NCI-H2107 (cell line): ENCODE data around the gene MVB12B.

Experiments used
- DNase-seq: peaks from one replicate; lab custom pipeline; 2025; lab: John Stamatoyannopoulos, UW

The MVB12B gene

DNA sequence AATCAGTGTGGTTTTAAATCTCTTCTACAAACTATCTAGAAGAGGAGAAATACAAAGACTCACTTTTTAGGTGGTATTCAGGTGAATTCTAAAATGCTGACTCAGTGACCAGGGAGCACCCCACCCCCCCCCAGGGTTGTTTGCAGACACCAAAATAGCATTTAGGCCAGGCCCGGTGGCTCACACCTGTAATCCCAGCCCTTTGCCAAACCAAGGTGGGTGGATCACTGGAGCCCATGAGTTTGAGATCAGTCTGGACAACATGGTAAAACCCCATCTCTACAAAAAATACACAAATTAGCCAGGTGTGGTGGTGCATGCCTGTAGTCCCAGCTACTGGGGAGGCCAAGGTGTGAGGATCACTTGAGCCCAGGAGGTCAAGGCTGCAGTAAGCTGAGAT, 168.1 kb downstream of the MVB12B start:
- no peak for DNase-seq

DNA sequence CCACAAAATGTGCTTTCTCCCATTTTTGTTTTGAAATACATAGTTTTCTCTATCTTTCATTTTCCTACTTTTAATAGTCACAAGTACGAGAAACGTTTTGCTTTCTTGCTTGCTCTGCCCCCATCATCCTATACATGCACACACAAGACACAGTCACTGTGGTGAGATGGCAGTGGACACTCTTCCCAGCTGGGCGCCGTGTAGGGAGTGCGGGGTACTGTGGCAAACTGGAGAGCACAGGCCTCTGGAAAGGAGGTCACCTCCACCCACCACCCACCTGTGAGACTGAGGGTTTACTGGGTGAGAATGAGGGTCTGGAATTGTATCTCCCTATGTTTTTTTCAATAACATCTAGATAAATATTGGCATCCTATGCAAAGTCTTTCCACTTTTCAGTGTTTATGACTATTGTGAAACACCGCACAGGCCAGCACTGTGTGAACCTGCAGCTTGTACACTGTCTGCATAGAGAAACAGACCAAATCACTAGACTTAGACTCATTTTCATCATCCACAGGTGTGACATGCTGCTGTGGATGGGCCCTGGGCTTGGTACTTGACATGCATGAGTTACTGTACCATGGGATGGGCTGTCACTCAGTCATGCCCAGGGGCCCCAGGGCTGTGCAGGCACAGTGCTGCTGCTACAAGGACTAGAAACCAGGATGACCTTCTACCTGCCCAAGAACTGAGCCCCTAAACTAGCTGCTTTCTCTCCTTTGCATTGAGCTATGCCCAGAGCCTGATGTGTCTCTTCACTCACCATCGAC, 169.0 kb downstream of the MVB12B start:
- no peak for DNase-seq

DNA sequence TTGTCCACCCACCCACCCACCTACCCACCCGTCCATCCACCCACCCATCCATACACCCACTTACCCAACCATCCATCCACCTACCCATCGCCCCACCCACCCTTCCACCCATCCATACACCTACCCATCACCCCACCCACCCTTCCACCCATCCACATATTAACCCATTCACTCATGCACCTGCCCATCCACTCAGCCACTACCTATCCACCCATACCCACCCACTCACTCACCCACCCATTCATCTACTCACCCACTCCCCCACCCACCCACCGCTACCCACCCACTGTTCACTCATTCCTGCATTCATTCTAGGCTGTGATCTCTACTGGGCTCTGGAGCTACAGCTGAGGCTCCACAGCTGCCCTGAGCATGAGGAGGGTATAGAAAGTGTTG, 169.6 kb downstream of the MVB12B start:
- no peak for DNase-seq

DNA sequence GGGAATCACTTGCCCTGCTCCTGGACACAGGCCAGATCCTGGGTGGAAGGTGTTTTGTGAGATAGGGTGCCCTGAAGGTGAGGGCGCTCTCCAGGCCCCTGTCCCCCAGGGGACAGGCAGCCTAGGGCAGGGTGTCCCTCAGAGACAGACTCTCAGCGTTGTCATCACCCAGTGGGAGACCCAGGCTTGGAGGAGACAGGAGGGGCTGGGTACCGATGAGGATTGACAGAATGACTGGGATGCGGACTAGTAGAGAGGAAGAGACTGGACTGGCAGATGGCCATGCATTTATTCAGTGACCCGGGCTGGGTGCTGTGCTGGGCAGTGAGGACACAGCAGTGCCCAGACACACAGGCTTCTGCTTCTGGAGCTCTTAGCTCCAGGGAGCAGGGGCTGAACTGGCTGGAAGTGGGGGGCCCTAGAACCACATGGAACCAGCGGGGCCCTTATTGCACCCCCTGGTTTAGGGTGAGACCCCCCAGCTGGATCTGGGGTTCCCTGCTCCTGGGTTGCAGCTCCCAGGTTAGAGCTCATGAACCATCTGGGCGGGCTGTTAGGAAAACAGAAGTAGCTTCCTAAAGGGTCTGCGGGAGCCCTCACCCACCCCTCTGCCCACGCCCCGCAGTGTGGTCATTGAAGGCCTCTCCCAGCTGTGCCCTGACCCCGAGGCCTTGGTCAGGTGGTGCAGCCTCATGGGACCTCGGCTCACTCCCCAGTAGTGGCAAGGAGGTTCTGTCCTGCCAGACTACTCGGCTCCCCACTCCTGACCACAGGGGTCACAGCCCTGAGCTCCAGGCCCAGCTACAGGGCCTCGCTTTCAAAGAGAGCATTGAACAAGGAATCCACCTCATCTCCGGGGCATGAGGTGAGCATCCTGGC, 170.4 kb downstream of the MVB12B start:
- DNase-seq, result no peak

DNA sequence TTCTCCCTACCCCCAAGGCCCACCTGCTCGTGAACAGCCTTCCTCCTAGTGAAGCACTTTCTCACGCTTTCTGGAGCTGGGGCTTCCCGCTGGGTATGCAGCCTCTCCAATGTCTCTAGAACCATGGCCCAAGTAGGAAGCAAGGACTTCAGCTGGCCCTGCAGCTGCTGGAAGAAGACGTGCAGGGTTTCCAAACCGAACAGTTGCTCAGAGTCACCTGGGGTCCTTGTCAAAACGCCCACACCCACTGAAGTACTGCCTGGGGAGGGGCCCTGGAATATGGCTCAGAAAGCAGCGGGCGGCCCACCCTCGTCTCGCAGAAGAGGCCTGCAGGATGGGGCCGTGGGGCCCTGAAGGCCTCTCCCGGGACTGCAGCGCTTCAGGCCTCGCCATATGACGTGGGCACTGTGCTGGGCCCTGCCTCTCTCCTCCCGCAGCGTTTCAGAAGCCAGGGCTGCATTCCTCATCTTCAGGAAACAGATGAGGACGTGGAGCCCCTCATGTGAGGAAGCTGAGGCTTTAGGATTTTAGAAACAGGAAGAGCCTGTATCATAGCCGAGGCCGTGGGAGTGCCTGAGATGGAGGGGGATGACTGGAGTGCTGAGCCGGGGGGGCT, 171.1 kb downstream of the MVB12B start:
- DNase-seq, result no peak

DNA sequence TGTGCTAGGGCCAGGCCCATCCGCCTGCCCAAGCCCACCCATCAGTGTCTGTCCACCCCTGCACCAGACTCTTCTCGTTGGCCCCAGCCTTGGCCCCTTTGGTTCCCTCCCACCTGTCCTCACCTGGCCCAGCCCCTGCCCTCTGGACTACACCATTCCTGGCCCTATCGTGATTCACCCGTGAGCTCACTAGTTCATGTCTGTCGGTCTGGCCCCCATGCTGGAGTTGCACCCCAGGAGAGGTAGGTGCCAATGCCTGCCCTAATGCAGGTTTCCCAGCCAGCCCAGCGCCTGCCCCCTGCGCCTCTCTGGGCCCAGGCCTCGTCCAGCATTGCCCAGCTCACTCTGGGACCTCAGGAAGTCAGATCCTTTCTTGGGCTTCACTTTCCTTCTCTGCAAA, 171.7 kb downstream of the MVB12B start:
- no peak for DNase-seq

DNA sequence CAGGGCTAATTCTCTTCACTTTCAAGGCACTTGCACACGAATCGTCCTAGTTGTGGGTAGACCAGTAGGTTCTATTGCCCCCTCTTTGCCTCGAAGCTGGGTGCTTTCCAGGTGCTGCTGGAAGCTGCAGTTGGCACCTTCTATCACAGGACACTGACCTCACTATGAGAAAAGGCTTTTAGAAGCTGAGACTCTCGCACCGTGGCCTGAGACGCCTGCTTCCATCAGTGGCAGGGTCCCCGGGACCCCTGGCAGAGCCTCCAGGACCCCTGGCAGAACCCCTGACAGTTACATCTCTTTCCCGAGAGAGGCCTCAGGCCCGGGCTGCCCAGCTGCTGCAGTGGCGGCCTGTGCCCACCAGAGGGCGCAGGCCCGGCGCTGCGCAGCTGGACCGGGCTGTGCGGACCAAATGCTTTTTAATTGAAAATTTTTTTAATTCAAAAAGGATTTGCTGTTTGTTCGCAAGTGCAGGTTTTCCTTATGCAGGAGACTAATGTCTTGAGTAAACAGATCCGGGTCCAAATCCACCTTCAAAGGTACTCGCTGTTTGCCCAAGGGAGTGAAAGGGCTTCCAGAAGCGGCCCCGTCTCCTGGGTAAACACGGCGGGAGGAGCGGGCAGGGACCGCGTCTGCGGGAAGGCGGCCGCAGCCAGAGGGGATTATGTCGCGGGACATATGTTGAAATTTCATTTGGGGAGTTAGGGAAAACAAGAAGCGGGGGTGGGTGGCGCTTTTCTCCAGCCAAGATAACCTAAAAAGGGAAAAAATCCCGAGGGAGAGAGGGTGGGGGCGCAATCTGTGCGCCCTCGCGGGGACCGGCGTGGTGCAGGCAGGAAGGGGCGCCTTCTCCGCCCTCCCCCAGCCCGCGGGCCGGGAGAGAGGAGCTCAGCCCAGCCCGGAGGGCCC, 172.6 kb downstream of the MVB12B start:
- no peak for DNase-seq

DNA sequence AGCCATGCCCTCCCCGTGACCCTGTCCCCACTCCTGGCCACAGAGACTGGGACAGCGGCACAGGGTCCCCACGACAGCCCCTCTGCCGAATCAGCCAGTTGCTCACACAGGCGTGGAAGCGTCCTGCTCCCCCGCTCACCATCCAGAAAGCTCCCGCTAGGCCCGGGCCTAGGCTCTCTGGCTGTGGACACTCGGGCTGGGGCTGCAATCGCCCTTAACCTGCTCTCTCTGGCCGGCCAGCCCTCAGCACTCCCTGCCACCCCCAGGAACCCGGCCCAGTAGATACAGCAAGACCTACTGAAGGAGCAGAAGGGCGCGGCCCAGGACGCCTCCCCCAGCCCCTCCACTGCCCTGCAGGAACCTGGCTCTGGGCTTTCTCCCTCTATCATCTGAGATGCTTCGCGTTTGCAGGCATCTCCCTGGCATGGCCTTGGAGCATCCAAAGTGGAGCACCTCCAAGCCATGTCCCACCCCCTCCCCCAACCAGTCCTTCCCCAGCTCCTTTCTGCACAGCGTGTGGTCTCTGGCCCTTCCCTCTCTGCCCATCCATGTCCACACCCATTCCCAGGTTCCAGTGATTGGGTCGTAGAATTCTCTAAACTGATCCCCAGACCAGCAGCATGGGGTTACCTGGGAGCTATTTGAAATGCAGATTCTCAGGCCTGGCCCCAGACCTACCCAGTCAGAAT, 173.4 kb downstream of the MVB12B start:
- DNase-seq, result no peak

DNA sequence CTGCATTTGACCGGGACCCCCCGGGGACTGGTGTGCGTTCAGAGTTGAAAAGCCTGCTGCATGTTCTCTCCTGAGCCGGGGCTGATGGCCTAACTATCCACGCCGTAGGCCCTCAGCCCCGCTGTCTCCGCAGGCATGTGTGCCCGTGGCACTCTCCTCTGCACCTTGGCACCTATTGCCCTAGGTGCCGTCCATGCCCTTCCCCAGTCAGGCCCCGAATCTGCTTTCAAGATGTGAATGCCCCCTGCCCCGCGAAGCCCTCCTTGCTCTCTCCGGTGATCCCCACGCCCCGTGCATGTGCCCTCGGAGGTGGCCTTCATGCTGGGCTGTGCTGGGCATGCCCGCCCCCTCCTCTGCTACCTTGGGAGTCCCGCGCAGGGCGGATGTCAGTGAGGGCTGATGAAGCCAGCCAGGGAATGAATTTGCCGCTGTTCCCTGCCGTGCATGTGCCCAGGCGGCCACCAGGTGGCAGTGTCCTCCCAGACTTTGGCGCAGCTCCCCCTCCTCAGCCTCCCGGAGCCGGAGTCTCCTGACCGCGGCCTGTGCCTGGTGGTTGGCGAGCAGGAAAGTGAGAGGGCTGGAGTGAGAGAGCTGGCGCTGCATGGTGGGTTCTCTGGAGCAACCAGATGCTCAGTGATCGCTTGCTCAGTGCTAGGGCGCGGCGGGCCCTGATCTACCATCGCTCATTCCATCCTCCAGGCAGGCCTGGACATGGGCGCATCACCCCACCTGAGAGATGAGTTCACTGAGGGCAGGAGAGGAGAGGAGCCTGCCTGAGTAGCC, 174.2 kb downstream of the MVB12B start:
- peak; percentile 41 for DNase-seq

DNA sequence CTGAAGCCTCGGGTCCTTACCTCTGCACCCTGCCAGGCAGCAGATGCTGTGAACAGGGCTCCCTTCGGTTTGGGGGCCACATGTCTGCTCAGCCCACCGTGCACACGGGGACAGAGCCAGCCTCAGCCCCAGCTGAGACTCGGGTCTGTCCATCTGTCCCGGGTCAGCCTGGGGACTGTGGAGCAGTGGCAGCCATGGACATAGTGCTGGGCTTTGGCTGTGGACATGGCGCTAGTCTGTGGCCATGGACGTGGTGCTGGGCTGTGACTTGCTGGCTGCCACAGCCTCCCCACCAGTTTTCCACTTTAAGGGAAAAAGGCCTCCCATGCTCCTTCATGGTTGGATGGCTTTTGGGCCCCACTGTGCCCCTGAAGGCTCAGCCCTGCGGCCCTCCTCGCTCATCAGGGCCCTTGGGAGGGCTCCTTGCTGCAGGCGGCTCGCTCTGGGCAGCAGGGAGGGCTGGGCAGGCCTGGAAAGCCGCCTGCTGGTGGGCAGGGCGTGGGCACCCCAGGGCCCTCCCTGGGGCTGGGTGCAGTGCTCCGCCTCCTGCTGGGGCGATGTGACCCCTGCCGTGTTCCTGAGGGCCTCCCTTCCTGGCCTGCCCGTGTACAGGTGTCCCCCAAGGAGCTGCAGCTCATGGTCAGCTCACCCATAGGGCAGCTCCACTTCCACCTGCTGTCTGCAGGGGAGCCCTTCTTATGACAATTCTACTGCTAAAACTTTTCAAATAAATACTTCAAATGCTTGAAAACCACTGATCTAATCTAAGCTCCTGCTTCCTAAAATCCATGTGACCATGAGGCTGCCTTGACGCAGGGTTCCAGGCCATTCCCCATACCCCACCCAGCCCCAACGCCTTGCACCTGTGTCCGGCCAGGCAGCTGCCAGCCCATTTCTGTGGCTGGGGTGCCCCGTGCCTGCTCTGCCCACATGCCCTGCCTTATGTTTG, 175.0 kb downstream of the MVB12B start:
- DNase-seq, result no peak

DNA sequence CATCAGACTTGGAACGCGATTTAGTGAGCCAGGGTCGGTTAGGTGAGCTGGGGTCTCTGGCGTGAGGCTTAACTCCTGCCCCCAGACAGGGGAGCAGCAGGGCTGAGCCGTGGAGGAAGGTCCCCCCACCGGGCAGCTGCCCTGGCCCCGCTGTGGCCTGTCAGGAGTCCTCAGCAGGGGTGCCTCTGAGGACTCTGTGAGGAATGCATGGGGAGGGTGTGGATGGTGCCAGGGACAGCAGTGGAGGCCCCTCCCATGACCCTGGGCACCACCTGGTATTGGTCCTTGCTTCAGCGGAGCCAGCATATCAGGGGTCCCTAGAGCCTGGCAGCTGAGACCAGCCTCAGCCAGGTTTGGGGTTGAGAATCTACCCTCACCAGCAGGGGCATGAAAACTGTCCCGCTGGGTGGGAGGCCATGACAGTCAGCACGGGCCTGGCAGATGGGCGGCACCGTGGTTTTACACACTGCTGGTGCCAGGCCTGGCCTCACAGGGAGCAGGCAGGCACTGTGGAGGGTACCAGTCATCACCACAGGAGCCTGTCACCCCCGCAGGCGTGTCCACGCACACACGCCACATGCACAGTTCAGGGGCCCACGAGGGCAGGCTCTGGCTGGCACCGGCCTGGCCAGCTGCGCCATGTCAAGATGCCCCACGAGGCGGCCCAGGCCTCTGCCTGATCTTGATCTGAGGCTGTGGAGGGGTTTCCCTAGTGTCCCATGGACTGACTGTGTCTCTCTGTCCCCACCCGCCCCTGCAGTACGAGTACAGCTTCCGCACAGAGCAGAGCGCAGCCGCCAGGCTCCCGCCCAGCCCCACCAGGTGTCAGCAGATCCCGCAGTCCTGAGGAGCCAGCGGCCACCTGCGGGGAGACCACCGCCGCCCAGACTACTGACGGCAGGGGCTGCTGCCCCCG, 176.0 kb downstream of the MVB12B start:
- DNase-seq, result no peak

DNA sequence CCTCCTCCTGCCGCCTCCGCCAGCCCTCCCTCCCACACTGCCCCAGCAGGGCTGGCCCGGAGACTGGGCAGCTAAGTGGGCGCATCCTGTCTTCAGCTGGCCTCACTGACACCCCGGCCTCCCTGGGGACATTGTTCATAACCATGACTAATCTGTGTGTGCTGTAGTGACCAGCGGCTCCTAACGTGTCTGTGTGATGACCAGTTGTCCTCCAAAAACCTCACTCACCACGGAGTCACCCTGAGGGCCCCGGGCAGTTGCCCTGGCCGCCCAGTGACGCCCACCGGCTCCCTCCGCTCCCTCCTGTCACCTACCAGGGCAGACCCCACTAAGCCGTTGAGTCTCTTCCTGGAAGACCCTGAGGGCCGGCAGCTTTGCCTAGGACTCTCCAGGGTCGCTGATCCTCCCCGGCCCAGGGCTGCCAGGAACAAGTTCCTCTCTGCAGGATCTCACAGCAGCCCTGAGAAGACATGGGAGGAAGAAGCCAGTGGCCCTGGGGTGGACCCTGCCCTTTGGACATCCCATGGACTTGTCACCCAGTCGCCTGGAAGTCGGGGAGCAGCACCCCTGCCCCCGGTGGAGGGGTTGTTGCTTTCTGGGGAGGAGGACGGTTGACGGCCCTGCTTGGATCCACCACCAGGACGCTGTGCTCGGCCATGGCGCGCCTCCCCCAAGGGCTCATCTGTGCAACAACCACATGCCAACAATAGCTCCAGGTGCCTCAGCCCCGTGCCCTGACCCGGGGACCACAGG, 176.9 kb downstream of the MVB12B start:
- DNase-seq, result no peak

DNA sequence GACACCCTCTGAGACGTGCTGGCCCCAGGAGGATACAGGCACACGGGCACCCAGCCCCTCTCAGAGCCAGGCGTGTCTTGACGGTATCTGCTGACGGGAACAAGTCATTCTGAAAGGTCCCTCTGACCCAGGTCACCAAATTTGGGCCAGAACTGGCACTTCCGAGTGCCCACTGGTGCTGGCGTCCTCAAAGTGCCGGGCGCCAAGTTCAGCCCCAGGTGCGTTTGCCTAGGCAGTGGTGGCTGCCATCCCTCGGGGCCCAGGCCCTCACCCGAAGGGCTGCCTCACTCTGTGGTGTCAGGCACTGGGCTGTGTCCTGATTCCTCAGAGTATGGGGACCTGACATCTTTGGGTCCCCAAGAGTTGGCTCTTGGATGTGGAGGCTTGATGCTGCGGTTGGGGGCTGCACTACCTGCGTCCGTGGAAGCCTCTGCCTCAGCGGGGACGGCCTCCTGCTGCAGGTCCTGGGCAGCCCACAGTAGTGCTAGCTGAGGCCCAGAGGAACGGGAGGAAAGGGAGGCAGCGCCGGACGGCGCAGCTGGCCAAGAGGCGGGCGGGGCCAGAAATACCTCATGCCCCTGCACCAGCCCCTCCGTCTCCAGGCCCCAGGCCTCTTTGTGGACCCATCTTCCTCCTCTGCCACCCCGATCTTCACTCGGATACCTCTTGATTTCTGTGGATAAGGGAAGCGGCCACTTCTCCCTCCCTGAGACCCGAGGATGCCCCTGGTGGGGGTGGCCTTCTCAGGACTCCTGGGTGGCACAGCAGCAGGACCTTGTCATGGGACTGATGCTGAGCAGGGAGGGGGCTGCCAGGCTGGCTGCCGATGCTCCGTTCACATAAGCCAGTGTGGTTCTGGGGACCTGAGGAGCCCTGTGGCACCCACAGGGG, 177.7 kb downstream of the MVB12B start:
- DNase-seq, result no peak

DNA sequence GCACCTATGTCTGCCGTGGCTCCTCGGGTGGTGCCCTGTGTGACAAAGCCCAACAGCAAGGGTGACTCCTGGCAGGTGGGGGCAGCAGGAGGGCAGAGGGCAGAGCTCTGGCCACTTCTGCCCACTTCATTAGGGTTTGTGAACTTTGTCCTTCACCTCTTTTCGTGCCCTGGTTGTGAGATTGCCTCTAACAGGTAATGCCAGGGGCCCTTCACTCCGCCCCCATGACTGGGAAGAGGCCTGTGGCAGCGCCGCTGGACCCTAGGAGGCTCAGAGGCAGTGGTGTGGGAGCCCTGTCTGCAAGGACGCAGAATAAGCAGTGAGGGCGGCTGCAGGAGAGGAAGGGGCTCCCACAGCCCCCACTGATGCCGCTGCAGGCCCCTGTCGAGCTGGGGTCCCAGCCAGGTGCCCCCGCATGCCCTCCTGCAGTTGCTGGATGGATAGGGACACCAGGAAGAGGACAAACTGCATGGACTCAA, 178.4 kb downstream of the MVB12B start:
- no peak for DNase-seq

DNA sequence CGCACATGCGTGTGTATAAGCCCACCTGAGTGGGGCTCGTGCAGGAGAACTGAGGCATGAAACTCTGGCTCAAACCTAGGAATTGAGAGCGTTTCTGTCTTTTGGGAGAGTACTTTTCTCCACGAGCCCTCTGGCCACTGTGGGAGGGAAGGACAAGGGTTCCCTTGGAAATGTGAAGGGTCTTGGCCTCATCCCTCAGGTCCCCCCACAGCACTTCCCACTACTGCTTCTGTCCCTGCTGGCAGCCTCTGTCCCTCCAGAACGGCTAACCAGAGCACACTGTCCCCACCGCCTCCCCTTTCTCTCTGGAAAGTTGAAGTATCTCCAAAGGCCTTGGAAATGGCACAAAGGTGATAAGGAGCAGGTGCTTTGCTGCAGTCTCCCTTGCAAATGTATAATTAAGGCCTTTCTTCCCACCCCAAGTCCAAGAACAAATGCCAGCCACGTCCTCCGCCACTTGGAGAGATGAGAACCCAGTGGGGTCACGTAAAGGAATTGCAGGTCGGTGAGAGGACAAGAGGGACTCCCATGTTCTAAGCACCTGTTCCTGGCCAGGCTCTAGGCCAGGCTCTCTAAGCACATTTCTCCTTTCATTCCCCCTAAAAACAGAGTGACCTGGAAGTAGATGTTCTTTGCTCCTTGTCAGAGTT, 179.2 kb downstream of the MVB12B start:
- DNase-seq, result no peak
